ENCODE data around the gene SCGB1D2.
"Not testable (repeated sequence)": the region's sequence is repeated elsewhere in the genome, so short reads cannot be mapped to it uniquely, and the experiment has no call there.

Gene SCGB1D2

GRCh38 chr11:62242021-62242420, at the start of gene SCGB1D2:
SCGB1D2 (plus strand) TSS chr11:62242239; CDS start chr11:62242308, 69 bp downstream.
- Histone ChIP-seq H2AFZ (ENCODE audit: low read depth, low read length) (no peak within 1 kb of the TSS), H3K4me2 (ENCODE audit: low read length) (no peak within 1 kb of the TSS), H3K27me3 (ENCODE audit: low read depth, low read length) (peaks cover 34% of the 10 kb centered on the region), H3K9me3 (ENCODE audit: insufficient read depth, low read length) (no peaks in the 10 kb centered on the region), H3K27ac (ENCODE audit: low read length) (no peak within 1 kb of the TSS), H3K4me1 (ENCODE audit: low read length) (peaks cover 8% of the 10 kb centered on the region), H3K4me3 (ENCODE audit: low read length) (no peak within 1 kb of the TSS), H3K79me2 (ENCODE audit: low read length) (no peaks in the 10 kb centered on the region), H3K36me3 (replicated peaks; ENCODE audit: low read depth, low read length) (no peaks in the 10 kb centered on the region), H4K20me1 (ENCODE audit: insufficient read depth, low read length) (0 out of 2 replicates have a peak, but pooled peaks cover 5% of the 10 kb centered on the region), H3K9ac (ENCODE audit: low read length) (no peak within 1 kb of the TSS)
- TF ChIP-seq CTCF (IDR thresholded peaks at IDR 0.05; ENCODE audit: low read depth, low read length) (no peak), EZH2phosphoT487 (IDR thresholded peaks at IDR 0.05; ENCODE audit: low read depth) (no peak)

- H3K36me3 ChIP-seq (replicated peaks; ENCODE audit: low read depth, low read length) = no peaks in the 10 kb centered on the region
- no peak for TF ChIP-seq CTCF (IDR thresholded peaks at IDR 0.05; ENCODE audit: low read depth, low read length)
- no peak for TF ChIP-seq EZH2phosphoT487 (IDR thresholded peaks at IDR 0.05; ENCODE audit: low read depth)
- H3K27me3 ChIP-seq (ENCODE audit: low read depth, low read length) = peaks cover 28% of the 10 kb centered on the region
- H3K4me2 ChIP-seq (ENCODE audit: low read length) = no peak overlapping the region
- H3K27ac ChIP-seq (ENCODE audit: low read length) = no peak overlapping the region
- no peak overlapping the region for H3K9ac ChIP-seq (ENCODE audit: low read length)
- no peak overlapping the region for H3K4me3 ChIP-seq (ENCODE audit: low read length)
- no peaks in the 10 kb centered on the region for H3K79me2 ChIP-seq (ENCODE audit: low read length)
- H4K20me1 ChIP-seq (ENCODE audit: insufficient read depth, low read length) = no peaks in the 10 kb centered on the region
- H3K9me3 ChIP-seq (ENCODE audit: insufficient read depth, low read length) = no peaks in the 10 kb centered on the region
- H2AFZ ChIP-seq (ENCODE audit: low read depth, low read length) = no peak overlapping the region
- peaks cover 10% of the 10 kb centered on the region; the same call in 1 of the 2 replicates for H3K4me1 ChIP-seq (ENCODE audit: low read length)
Measured at GRCh38 chr11:62193952-62194351, 48.1 kb upstream of the SCGB1D2 start.

- not testable (repeated sequence) for H3K4me3 ChIP-seq (ENCODE audit: low read length); H3K9ac ChIP-seq (ENCODE audit: low read length); H3K4me2 ChIP-seq (ENCODE audit: low read length); H3K9me3 ChIP-seq (ENCODE audit: insufficient read depth, low read length); H2AFZ ChIP-seq (ENCODE audit: low read depth, low read length); H3K79me2 ChIP-seq (ENCODE audit: low read length); H3K4me1 ChIP-seq (ENCODE audit: low read length); H3K27ac ChIP-seq (ENCODE audit: low read length); H3K36me3 ChIP-seq (replicated peaks; ENCODE audit: low read depth, low read length); H4K20me1 ChIP-seq (ENCODE audit: insufficient read depth, low read length)
- peaks cover 24% of the 10 kb centered on the region for H3K27me3 ChIP-seq (ENCODE audit: low read depth, low read length)
Measured at GRCh38 chr11:62195010-62195409, 47.0 kb upstream of the SCGB1D2 start.

- H3K4me1 ChIP-seq (ENCODE audit: low read length) = peaks cover 10% of the 10 kb centered on the region; the same call in 1 of the 2 replicates
Measured at GRCh38 chr11:62195945-62196344, 46.1 kb upstream of the SCGB1D2 start.

GRCh38 chr11:62197400-62197799, 44.6 kb upstream of the SCGB1D2 start:
- H3K27ac ChIP-seq (ENCODE audit: low read length); H3K4me2 ChIP-seq (ENCODE audit: low read length): not testable (repeated sequence)
- peaks cover 27% of the 10 kb centered on the region for H3K27me3 ChIP-seq (ENCODE audit: low read depth, low read length)

More at GRCh38 chr11:62195945-62196344, 46.1 kb upstream of the SCGB1D2 start:
- H3K9ac ChIP-seq (ENCODE audit: low read length) = no peak overlapping the region
- no peak overlapping the region for H3K4me3 ChIP-seq (ENCODE audit: low read length)
- no peak overlapping the region for H3K27ac ChIP-seq (ENCODE audit: low read length)
- H4K20me1 ChIP-seq (ENCODE audit: insufficient read depth, low read length) = no peaks in the 10 kb centered on the region
- H3K4me2 ChIP-seq (ENCODE audit: low read length) = no peak overlapping the region
- TF ChIP-seq EZH2phosphoT487 (IDR thresholded peaks at IDR 0.05; ENCODE audit: low read depth) (no peak), CTCF (IDR thresholded peaks at IDR 0.05; ENCODE audit: low read depth, low read length) (no peak)
- peaks cover 23% of the 10 kb centered on the region for H3K27me3 ChIP-seq (ENCODE audit: low read depth, low read length)
- H2AFZ ChIP-seq (ENCODE audit: low read depth, low read length) = no peak overlapping the region
- H3K79me2 ChIP-seq (ENCODE audit: low read length) = no peaks in the 10 kb centered on the region
- H3K36me3 ChIP-seq (replicated peaks; ENCODE audit: low read depth, low read length) = no peaks in the 10 kb centered on the region
- H3K9me3 ChIP-seq (ENCODE audit: insufficient read depth, low read length) = no peaks in the 10 kb centered on the region

More at GRCh38 chr11:62197400-62197799, 44.6 kb upstream of the SCGB1D2 start:
- not testable (repeated sequence) for H3K36me3 ChIP-seq (replicated peaks; ENCODE audit: low read depth, low read length); H2AFZ ChIP-seq (ENCODE audit: low read depth, low read length); H3K4me1 ChIP-seq (ENCODE audit: low read length); H3K9ac ChIP-seq (ENCODE audit: low read length); H3K9me3 ChIP-seq (ENCODE audit: insufficient read depth, low read length); H4K20me1 ChIP-seq (ENCODE audit: insufficient read depth, low read length); H3K4me3 ChIP-seq (ENCODE audit: low read length); H3K79me2 ChIP-seq (ENCODE audit: low read length)

All from OCI-LY3 (cell line).